Ammon's horn (tissue), 1 donor: ENCODE measurements around the gene AP3S2.
"Not testable (repeated sequence)": the region's sequence is repeated elsewhere in the genome, so short reads cannot be mapped to it uniquely, and the experiment has no call there.

Experiments used
- DNase-seq: peaks from one replicate; pipeline ENCODE4 v3.0.0-alpha.2; 2016; ENCODE audit warnings: low spot score

The AP3S2 gene

DNA sequence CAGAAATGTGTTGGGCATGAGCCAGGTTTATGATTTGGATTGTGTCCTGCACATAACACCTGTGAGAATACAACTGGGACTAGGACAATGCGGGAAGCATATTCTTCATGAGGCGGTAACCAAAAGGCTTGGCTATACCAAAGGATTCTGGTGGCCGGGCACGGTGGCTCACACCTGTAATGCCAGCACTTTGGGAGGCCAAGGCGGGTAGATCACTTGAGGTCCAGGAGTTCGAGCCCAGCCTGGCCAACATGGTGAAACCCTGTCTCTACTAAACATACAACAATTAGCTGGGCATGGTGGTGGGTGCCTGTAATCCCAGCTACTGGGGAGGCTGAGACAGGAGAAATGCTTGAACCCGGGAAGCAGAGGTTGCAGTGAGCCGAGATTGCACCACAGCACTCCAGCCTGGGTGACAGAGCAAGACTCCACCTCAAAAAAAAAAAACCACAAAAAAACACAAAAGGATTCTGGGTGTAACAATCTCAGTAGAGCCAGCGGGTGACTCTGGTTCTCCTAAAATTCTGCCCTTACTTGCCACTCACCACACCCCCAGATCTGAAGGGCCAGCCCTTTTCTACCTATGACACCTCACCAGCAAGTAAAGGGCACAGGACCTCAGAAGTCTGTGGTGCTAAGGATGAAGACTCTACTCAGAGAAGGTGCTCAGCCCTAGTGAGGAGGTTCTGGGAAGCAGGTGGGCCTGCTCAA lies 59.2 kb downstream of the AP3S2 start:
- not testable (repeated sequence) for DNase-seq

DNA sequence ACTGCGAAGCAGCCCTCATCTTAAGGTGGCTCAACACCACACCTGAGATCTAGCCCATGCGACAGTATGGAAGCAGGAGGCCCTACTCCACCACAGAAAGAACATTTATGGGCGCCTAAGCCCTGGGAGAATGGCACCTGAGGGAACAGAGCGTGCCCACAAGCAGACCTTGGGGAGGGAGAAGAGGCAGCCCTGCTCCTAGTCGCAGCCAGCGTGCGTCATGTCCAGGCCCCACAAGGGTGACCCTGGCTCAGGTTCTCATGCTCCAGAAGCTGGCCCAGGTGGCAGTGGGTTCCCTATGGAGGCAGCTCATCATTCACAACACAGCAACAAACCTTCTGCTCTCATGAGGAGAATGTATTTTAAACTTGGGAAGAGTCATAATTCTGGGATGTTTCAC lies 59.8 kb downstream of the AP3S2 start:
- no peak for DNase-seq

DNA sequence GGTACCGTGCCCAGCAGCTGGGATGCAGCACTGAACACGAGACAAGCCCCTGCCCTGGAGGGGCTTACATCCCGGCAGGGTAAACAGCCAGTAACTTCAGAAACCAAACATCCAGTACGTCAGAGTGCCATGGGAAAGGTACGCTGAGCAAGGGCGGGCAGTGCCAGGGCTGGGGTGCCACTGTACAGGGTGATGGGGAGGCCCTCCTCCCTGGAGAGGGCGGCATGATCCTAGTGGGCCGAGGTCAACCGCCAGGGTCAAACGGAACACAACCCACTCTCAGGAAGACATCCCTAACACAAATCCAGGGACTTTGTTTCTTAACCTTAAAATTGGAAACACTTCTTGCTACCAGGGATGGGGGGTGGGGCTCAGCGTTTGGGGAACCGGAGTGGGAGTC lies 63.2 kb downstream of the AP3S2 start:
- no peak for DNase-seq

- DNase-seq: no peak
These were observed 64.0 kb downstream of the AP3S2 start for GRCh38 chr15:89829616-89830440.

DNA sequence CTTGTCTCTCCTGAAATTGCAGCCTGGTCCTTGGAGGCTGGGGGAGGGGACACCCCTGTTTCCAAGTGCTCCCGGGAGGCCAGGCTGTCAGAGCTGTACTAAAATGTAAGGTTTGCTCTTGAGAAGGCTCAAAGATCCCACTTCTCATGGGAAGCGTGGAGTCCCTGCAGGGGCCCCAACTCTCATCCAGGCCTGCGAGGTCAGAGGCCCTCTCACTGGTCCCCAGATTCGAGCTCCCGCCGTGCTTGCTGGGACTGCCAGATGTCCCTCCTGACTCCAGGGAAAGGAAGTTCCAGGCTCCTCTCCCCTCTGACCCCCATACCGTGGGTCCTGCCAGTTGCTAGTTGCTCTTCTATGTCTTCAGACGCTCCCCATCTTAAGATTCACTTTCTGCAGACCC lies 64.6 kb downstream of the AP3S2 start:
- no peak for DNase-seq

DNA sequence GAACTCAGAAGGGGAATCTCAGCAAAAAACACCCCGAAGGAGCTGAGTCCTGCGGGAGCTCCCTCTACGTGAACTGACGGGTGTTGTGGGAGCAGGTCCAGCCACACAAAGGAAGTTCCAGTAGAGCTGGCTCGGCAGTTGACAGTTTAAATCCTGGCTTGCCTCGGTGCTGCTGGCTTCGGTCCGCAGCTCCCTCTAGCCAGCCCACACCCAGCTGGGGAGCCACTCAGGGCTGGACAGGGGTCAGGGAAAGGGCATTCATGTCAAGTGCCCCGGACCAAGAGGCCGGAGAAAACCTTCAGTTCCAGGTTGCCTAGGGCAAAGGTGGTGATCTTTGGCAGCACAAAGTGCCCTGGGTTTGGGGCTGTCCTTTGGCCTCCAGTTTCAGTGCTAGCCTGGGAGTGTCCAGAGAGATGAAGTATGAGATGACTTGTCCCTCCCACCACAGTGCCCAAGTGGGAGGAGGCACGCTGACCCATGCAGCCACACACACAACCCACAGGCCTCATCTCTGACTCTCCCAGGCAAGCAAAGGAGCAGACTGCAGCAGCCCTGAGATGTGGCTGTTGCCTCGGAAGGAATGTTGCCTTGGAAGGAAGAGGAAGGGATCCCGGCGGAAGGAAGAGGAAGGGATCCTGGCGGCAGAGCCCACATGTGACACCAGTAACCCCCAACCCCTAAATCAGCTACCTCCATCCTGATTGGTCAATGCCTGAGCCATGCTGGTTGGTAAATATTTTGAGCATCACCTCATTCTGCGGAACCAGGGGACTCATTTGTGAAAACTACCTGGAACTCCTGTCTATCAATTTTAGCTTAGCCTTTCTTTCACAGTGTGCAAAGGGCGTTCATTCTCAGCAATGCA lies 65.3 kb downstream of the AP3S2 start:
- DNase-seq: peak; percentile 29

GRCh38 chr15:89827829-89828228 lies 66.0 kb downstream of the AP3S2 start:
- no peak for DNase-seq

DNA sequence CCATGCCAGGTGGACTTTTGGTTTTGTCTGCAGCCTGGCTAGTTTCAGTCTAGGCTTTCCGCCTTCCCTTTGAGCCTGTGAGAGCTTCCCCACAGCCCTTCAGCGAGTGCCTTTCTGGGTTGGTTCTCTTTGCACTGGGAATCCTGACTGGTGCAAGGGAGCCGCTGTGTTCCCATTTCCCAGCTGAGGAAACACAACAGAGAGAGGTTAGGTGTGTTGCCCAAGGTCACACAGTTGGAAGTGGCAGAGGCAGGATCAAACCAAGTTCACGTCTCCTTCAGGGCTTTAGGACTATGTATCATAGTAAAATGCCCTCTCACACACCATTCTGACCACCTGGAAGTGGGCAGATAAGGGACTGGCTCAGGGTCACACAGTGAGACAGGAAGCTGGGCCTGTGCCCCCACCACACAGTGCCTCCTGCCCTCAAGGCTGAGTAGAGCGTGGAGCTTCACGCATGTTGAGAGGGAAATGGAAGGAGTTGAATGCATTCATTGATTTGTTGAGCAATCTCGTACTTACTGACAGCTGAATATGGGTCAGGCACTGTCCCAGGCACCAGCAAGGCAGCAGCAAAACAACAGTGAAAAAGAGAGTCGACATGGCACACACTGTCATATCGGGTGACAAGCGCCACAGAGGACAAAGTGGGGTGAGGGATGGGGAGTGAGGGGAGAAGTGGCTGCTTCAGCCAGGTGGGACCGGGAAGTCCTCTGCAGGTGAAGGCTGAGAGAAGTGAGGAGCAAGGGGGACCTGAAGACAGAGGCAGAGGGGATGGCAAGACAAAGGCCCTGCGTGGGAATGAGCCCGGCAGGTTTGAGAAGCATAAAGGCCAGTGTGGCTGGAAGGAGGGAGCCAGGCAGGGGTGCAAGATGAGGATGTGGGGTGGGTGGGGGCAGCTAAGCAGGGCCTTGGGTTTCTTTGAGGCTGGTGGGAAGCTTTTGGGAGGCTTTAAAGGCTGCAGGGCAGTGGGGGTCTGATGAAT lies 66.8 kb downstream of the AP3S2 start:
- DNase-seq: no peak

- DNase-seq: no peak
These were observed 68.4 kb downstream of the AP3S2 start for GRCh38 chr15:89825271-89825940.

DNA sequence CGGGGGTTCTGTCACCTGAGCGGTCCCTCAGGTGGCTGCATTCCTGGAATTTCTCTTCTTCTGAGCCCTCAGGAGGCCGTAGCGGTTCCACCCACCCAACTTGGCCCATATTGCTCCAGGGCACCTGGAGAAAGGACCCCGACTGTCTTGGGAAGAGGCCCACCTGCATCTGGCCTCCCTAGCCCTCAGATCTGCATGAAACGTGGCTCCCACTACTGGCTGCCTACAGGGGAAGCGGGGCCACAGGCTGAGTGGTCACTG lies 69.3 kb downstream of the AP3S2 start:
- DNase-seq: no peak

- DNase-seq: no peak
These were observed 69.8 kb downstream of the AP3S2 start for GRCh38 chr15:89823836-89824606.

- no peak for DNase-seq
These were observed 70.7 kb downstream of the AP3S2 start for GRCh38 chr15:89822951-89823711.

GRCh38 chr15:89822611-89822950 lies 71.2 kb downstream of the AP3S2 start:
- DNase-seq: no peak

- no peak for DNase-seq
These were observed 71.8 kb downstream of the AP3S2 start for GRCh38 chr15:89822026-89822425.

DNA sequence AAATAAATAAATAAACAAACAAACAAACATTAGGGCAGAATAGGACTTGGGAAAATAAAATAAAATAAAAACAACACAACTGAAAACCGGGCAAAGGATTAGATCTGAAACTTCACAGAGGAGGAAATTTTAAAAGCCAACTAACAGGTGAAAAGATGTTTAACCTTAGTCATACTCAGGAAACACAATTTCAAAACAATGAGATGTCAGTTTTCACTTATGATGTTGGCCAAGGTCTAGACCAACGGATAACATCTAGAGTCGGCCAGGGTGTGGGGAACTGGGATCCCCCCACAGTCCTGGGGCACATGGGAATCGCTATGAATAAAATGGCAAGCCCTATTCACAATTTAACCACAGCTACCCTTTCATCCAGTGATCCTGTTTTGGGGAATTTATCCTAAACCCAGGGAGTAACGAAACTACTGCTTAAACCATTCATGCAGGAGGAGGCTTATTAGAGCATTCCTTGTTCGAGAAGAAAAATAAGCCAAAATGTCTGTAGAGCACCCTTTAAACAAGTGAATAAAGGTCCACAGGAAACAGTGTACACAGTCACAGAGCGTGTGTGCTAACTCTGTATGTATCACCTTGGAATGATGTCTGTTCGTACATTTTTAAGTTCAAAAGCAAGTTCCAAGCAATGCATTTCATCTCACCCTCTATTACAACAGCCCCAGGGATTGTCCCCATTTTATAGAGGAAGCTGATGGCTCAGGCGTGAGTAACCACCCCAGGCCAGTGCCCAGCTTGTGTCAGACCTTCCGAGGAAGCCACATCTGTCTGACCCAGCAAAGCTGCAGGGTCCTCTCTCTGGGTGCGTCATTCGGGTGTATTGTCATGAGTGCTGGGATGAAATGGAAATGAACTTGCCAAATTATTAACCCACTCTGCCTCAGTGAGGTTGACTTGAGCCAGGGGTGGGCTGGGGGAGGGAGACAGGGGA lies 72.9 kb downstream of the AP3S2 start:
- DNase-seq: no peak

GRCh38 chr15:89818287-89818686 lies 75.5 kb downstream of the AP3S2 start:
- no peak for DNase-seq

GRCh38 chr15:89817701-89818280 lies 76.0 kb downstream of the AP3S2 start:
- DNase-seq: no peak

DNA sequence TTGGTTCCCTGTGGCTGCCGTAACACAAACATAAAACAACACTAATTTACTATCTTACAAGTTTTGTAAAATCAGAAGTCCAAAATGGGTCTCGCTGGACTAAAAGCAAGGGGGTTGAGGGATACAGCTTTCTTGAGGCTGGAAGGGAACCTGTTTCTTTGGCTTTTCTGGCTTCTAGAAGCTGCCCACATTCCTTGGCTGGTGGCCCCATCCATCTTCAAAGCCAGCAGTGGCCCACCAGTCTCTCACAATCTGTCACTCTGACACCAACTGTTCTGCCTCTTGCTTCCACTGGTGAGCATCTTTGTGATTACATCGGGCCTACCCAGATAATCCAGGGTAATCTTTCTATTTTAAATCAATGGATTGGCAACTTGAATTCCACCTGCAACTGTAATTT lies 78.0 kb downstream of the AP3S2 start:
- no peak for DNase-seq
